HL-60 (cell line): Measurements from ENCODE around the gene EID2.

Experiments used
- DNase-seq, 2 experiments: peaks; one replicate each; pipeline ENCODE4 v3.0.0-alpha.2; 2010 to 2020; ENCODE audit warnings: low read depth in 1 of 2, low spot score in 1 of 2
- H3K27ac ChIP-seq: fragments of 250-450 bp; sonication (Bioruptor Pico); replicated peaks from 2 replicates; pipeline ENCODE4 v1.5.1; 2020; ENCODE audit warnings: mild to moderate bottlenecking, moderate library complexity
- H3K27me3 ChIP-seq: fragments of 250-450 bp; sonication (Bioruptor Pico); 2 replicates; pipeline ENCODE4 v1.5.1; 2021; ENCODE audit warnings: mild to moderate bottlenecking, moderate library complexity; ENCODE audit not compliant: insufficient read depth, poor library complexity, severe bottlenecking
- H3K4me3 ChIP-seq: replicated peaks from 2 replicates; pipeline ENCODE4 v1.5.1; 2011; ENCODE audit warnings: mild to moderate bottlenecking, control low read depth, low read length; ENCODE audit not compliant: insufficient read depth
- CTCF ChIP-seq: IDR thresholded peaks from one replicate; pipeline ENCODE4 v1.5.1; 2011; ENCODE audit warnings: low read length, control low read depth, inconsistent platforms; ENCODE audit not compliant: insufficient read depth
- GABPA ChIP-seq: IDR thresholded peaks from 2 replicates; pipeline ENCODE4 v1.6.1; 2012; ENCODE audit warnings: low read depth
- POLR2AphosphoS5 ChIP-seq: IDR thresholded peaks from 2 replicates; pipeline ENCODE4 v1.6.1; 2012; ENCODE audit warnings: low read depth
- REST ChIP-seq: IDR thresholded peaks from 2 replicates; pipeline ENCODE4 v1.6.1; 2012; ENCODE audit warnings: low read depth; ENCODE audit not compliant: insufficient replicate concordance
- SPI1 ChIP-seq: IDR thresholded peaks from 2 replicates; pipeline ENCODE4 v1.6.1; 2012; ENCODE audit warnings: low read depth, mild to moderate bottlenecking, borderline replicate concordance

The EID2 gene

GRCh38 chr19:39508629-39509028 lies 31.3 kb downstream of the EID2 start:
- no peak for DNase-seq
- no peak for TF ChIP-seq POLR2AphosphoS5
- TF ChIP-seq REST = no peak
- TF ChIP-seq SPI1 = no peak
- no peak for TF ChIP-seq GABPA
- TF ChIP-seq CTCF = no peak
- no peak overlapping the region for H3K27ac ChIP-seq
- peaks cover 22% of the 10 kb centered on the region for H3K27me3 ChIP-seq
- H3K4me3 ChIP-seq = no peak overlapping the region

- TF ChIP-seq GABPA (no peak), POLR2AphosphoS5 (no peak), REST (no peak), CTCF (no peak), SPI1 (no peak)
- peaks cover 18% of the 10 kb centered on the region for H3K27me3 ChIP-seq
Measured at GRCh38 chr19:39507715-39508364, 32.1 kb downstream of the EID2 start.

GRCh38 chr19:39506944-39507714 lies 32.8 kb downstream of the EID2 start:
- peak; percentile 28 to 57 for DNase-seq
- peaks cover 18% of the 10 kb centered on the region for H3K27me3 ChIP-seq

More at GRCh38 chr19:39507715-39508364, 32.1 kb downstream of the EID2 start:
- no peak for DNase-seq
- no peak overlapping the region for H3K27ac ChIP-seq
- H3K4me3 ChIP-seq = no peak overlapping the region; the same call in 1 of the 2 replicates

More at GRCh38 chr19:39506944-39507714, 32.8 kb downstream of the EID2 start:
- Histone ChIP-seq H3K4me3 (peak overlapping the region; percentile 45), H3K27ac (no peak overlapping the region)
- TF ChIP-seq REST (no peak), GABPA (no peak), POLR2AphosphoS5 (no peak), CTCF (no peak), SPI1 (no peak)
